Keratinocyte (primary cell): ENCODE measurements around the gene SVOPL.

ENCODE experiments used
- EZH2 ChIP-seq: IDR thresholded peaks from one replicate; pipeline ENCODE4 v1.6.1; 2012; ENCODE audit warnings: inconsistent platforms, mild to moderate bottlenecking, low read length, moderate library complexity
- TF ChIP-seq, protein P1 (sequence below), 3 experiments: IDR thresholded peaks in 1 of 3; conservative IDR thresholded peaks in 1 of 3; optimal IDR thresholded peaks in 1 of 3; 2 replicates in 2 of 3; 3 replicates in 1 of 3; pipeline versions ENCODE3 to v1.5.1; 2011; ENCODE audit warnings: low read length in 3 of 3, mild to moderate bottlenecking in 3 of 3, moderate library complexity in 2 of 3, control low read depth in 1 of 3, inconsistent platforms in 1 of 3; ENCODE audit not compliant: insufficient read depth in 2 of 3; ENCODE audit errors: extremely low read depth in 1 of 3

DNA sequence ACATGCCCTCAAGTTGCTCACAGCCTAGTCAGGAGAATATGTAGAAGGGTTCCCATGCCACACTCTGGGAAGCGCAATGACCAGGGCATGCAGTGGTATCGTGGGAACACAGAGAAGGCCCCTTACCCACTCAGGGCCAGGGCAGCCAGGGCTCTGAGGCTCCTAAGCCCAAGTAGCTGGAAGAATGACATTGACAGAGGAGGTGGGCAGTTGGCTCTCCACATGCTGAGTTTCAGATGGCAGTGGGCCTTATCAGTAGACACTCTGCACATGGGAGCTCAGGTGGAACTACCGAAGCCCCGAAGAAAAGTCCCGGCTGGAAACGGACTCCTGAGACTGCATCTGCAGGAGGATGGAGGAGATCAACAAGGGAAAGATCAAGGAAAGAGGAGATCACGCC lies 15.7 kb upstream of the SVOPL start:
- TF ChIP-seq, protein P1, sequence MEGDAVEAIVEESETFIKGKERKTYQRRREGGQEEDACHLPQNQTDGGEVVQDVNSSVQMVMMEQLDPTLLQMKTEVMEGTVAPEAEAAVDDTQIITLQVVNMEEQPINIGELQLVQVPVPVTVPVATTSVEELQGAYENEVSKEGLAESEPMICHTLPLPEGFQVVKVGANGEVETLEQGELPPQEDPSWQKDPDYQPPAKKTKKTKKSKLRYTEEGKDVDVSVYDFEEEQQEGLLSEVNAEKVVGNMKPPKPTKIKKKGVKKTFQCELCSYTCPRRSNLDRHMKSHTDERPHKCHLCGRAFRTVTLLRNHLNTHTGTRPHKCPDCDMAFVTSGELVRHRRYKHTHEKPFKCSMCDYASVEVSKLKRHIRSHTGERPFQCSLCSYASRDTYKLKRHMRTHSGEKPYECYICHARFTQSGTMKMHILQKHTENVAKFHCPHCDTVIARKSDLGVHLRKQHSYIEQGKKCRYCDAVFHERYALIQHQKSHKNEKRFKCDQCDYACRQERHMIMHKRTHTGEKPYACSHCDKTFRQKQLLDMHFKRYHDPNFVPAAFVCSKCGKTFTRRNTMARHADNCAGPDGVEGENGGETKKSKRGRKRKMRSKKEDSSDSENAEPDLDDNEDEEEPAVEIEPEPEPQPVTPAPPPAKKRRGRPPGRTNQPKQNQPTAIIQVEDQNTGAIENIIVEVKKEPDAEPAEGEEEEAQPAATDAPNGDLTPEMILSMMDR (optimal IDR thresholded peaks at IDR 0.05 in 1 of 3, IDR thresholded peaks at IDR 0.05 in 1 of 3, conservative IDR thresholded peaks at IDR 0.05 in 1 of 3; ENCODE audit: extremely low read depth in 1 of 3, insufficient read depth in 2 of 3, low read length in 3 of 3), result no peak
- no peak for TF ChIP-seq EZH2
